ENCODE measurements around the gene ACSS1. TPM values are rescaled to one million over a fixed set of nuclear protein-coding genes. Genes with fewer than 3 reads are reported as not detected.

ACSS1 gene
- total RNA-seq, 1 experiment from 2014 or later, result 0.51 TPM

DNA sequence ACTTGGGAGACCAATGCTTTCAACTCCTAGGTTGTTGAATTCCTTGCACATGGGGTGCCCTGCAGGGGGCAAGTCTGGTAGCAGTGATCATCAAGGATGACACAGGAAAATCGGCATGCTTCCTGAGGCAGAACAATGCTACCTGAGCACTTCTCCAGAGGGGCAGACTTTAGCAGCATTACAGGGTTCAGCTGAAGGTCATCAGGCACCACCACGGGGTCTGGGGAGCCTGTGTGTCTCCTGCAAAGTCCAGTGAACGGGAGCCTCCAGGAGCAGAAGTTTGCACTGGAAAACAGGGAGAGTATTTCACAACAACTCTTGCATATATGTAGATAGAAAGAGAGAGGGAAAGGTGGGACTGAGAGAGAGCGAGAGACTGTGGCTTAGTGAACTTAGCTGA, 13.8 kb upstream of the ACSS1 start:
- intact Hi-C loops (cut with micrococcal nuclease), result no loop called here
- no peaks in the 10 kb centered on the region for H3K36me3 Mint-ChIP-seq (ENCODE audit: insufficient read depth, unreplicated experiment)
- TF ChIP-seq, protein P1, sequence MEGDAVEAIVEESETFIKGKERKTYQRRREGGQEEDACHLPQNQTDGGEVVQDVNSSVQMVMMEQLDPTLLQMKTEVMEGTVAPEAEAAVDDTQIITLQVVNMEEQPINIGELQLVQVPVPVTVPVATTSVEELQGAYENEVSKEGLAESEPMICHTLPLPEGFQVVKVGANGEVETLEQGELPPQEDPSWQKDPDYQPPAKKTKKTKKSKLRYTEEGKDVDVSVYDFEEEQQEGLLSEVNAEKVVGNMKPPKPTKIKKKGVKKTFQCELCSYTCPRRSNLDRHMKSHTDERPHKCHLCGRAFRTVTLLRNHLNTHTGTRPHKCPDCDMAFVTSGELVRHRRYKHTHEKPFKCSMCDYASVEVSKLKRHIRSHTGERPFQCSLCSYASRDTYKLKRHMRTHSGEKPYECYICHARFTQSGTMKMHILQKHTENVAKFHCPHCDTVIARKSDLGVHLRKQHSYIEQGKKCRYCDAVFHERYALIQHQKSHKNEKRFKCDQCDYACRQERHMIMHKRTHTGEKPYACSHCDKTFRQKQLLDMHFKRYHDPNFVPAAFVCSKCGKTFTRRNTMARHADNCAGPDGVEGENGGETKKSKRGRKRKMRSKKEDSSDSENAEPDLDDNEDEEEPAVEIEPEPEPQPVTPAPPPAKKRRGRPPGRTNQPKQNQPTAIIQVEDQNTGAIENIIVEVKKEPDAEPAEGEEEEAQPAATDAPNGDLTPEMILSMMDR (IDR thresholded peaks at IDR 0.05; ENCODE audit: unreplicated experiment), result no peak
- H3K4me3 Mint-ChIP-seq (ENCODE audit: unreplicated experiment), result no peak overlapping the region
- ChIA-PET CTCF (interaction anchor here (0.7 to 2.3 kb wide), 5 partner anchors 56 to 107 kb away, joined by 3 to 23 read pairs (median 3); no protein-coding TSS in a partner anchor), POLR2A (interaction anchor here (0.7 to 1.6 kb wide), 3 partner anchors 78 to 345 kb away, joined by 3 to 5 read pairs (median 4); partner anchors contain the start of gene PYGB)
- no peaks in the 10 kb centered on the region for H3K9me3 Mint-ChIP-seq (ENCODE audit: unreplicated experiment)
- DNase-seq (ENCODE audit: unreplicated experiment), result no peak
- no peak overlapping the region for H3K27ac Mint-ChIP-seq (ENCODE audit: low read depth, unreplicated experiment)
- H3K27me3 Mint-ChIP-seq (ENCODE audit: insufficient read depth, unreplicated experiment), result peaks cover 47% of the 10 kb centered on the region
- no TSS peak for BruUV-seq (replicated peaks)
- peaks cover 9% of the 10 kb centered on the region for H3K4me1 Mint-ChIP-seq (ENCODE audit: insufficient read depth, unreplicated experiment)

DNA sequence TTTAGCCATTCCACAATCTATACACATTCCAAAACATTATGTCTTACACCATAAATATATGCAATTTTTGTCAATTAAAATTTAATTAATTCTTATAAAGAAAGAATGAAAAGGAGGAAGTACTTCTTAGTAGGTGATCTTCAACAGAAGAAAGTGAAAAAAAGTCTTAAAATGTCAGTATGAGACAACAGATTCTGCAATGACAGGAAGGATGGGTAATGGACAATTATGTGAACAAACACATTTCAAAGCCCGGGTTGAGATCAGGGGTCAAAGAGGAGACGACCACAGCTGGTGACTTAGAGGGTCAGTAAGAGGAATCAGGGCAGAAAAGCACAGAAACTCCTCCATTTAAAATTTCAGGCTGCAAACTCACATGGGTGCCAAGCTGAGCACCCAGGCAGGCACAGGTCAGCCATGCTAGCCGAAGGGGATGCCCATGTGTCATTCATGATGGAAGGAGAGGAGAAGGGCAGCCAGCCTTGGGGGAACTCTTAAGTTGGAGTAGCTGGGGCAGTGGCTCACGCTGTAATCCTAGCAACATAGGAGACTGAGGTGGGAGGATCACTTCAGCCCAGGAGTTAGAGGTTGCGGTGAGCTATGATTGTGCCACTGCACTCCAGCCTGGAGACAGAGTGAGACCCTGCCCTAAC, 13.0 kb upstream of the ACSS1 start:
- intact Hi-C loops (cut with micrococcal nuclease), result no loop called here
- Mint-ChIP-seq H3K27ac (ENCODE audit: low read depth, unreplicated experiment) (no peak overlapping the region), H3K36me3 (ENCODE audit: insufficient read depth, unreplicated experiment) (no peaks in the 10 kb centered on the region), H3K9me3 (ENCODE audit: unreplicated experiment) (no peaks in the 10 kb centered on the region), H3K27me3 (ENCODE audit: insufficient read depth, unreplicated experiment) (peaks cover 47% of the 10 kb centered on the region), H3K4me3 (ENCODE audit: unreplicated experiment) (no peak overlapping the region), H3K4me1 (ENCODE audit: insufficient read depth, unreplicated experiment) (peaks cover 9% of the 10 kb centered on the region)
- no peak for DNase-seq (ENCODE audit: unreplicated experiment)
- CTCF ChIA-PET, result interaction anchor here (0.6 to 2.3 kb wide), 7 partner anchors 11 to 176 kb away, joined by 3 to 23 read pairs (median 3); no protein-coding TSS in a partner anchor
- POLR2A ChIA-PET, result interaction anchor here (0.6 to 1.6 kb wide), 4 partner anchors 77 to 1093 kb away, joined by 3 to 5 read pairs (median 4); partner anchors contain the start of gene PYGB
- TF ChIP-seq, protein P1 (IDR thresholded peaks at IDR 0.05; ENCODE audit: unreplicated experiment), result no peak
- no TSS peak for BruUV-seq (replicated peaks)

DNA sequence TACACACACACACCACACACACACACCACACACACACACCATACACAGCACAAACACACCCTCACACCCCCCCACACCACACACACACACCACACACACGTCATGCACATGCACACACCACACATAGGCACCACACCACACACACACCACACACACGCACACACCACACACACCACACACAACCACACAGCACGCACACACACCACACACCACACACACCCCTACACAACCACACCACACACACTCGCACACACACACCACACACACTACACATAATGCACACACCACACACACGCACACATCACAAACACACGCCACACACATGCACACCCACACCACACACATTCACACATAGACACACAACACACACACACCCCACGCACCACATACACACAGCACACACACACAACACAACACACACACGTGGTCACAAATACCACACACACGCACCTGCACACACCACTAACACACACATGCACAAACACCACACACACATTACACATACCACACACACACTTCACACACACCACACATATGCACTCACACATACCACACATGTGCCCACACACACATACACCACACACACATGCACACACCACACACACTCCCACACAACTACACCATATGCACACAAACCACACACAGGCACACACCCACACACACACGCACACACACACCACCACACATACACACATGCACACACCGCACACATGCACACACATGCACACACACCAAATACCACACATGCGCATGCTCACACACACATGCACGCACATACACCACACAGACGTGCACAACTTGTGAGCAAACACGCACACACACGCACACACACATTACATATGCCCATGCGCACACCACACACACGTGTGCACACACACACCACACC, 9.4 kb upstream of the ACSS1 start:
- Mint-ChIP-seq H3K9me3 (ENCODE audit: unreplicated experiment) (no peaks in the 10 kb centered on the region), H3K27me3 (ENCODE audit: insufficient read depth, unreplicated experiment) (peaks cover 68% of the 10 kb centered on the region), H3K36me3 (ENCODE audit: insufficient read depth, unreplicated experiment) (no peaks in the 10 kb centered on the region), H3K4me1 (ENCODE audit: insufficient read depth, unreplicated experiment) (peaks cover 13% of the 10 kb centered on the region), H3K27ac (ENCODE audit: low read depth, unreplicated experiment) (no peak overlapping the region), H3K4me3 (ENCODE audit: unreplicated experiment) (no peak overlapping the region)
- POLR2A ChIA-PET, result no interaction called here
- CTCF ChIA-PET, result interaction anchor here (0.6 to 9.6 kb wide), 5 partner anchors 10 to 113 kb away, joined by 3 to 500 read pairs (median 5); no protein-coding TSS in a partner anchor
- BruUV-seq (replicated peaks), result no TSS peak
- TF ChIP-seq, protein P1 (IDR thresholded peaks at IDR 0.05; ENCODE audit: unreplicated experiment), result no peak
- DNase-seq (ENCODE audit: unreplicated experiment), result no peak
- intact Hi-C loops (cut with micrococcal nuclease), result loop anchor here (5.0 to 10.0 kb wide), 2 partner anchors 177 to 330 kb away; partner anchors contain the start of gene PYGB

DNA sequence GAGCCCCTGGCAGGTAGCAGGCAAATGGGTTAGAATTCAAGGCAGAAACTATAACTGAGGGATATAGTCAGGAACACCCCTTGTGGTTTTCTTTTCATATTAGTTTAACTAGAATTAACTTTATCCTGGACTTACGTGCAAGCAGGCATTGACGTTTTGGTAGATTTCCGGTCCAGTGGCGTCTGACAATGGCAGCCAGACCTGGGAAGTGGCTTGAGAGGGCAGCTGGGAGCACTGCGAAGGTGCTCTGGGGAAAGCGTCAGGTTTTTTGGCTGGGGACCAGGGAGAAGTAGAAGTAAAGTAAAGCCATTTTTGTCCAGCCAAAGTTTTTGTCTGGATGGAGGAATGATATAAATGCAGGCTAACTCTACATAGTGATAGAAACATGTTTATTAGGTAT, 8.4 kb upstream of the ACSS1 start:
- intact Hi-C loops (cut with micrococcal nuclease), result loop anchor here (5.0 to 10.0 kb wide), 2 partner anchors 178 to 331 kb away; partner anchors contain the start of gene PYGB
- H3K27me3 Mint-ChIP-seq (ENCODE audit: insufficient read depth, unreplicated experiment), result peaks cover 68% of the 10 kb centered on the region
- CTCF ChIA-PET, result interaction anchor here (1.2 to 9.6 kb wide), 12 partner anchors 8 to 189 kb away, joined by 4 to 500 read pairs (median 8); no protein-coding TSS in a partner anchor

More for the DNA sequence above, 8.4 kb upstream of the ACSS1 start:
- TF ChIP-seq, protein P1 (IDR thresholded peaks at IDR 0.05; ENCODE audit: unreplicated experiment), result no peak
- BruUV-seq (replicated peaks), result no TSS peak
- H3K36me3 Mint-ChIP-seq (ENCODE audit: insufficient read depth, unreplicated experiment), result no peaks in the 10 kb centered on the region
- H3K4me3 Mint-ChIP-seq (ENCODE audit: unreplicated experiment), result no peak overlapping the region
- peaks cover 9% of the 10 kb centered on the region for H3K4me1 Mint-ChIP-seq (ENCODE audit: insufficient read depth, unreplicated experiment)
- no peaks in the 10 kb centered on the region for H3K9me3 Mint-ChIP-seq (ENCODE audit: unreplicated experiment)
- H3K27ac Mint-ChIP-seq (ENCODE audit: low read depth, unreplicated experiment), result no peak overlapping the region
- POLR2A ChIA-PET, result interaction anchor here (1.2 to 7.6 kb wide), 2 partner anchors 72 to 76 kb away, joined by 4 to 144 read pairs; partner anchors contain the start of gene APMAP
- no peak for DNase-seq (ENCODE audit: unreplicated experiment)

Measured in MCF 10A (cell line).